ENCODE data around the gene ZNF132. TPM values are rescaled to one million over a fixed set of nuclear protein-coding genes. Genes with fewer than 3 reads are reported as not detected.
"Not testable (repeated sequence)": the region's sequence is repeated elsewhere in the genome, so short reads cannot be mapped to it uniquely, and the experiment has no call there.

The ZNF132 gene
- total RNA-seq, 2 donors from 2014 or later = 2.9 to 3.8 TPM

GRCh38 chr19:58416604-58417003 lies 23.3 kb downstream of the ZNF132 start:
- intact Hi-C loops (cut with DNase I) = no loop called here

GRCh38 chr19:58409010-58409790 lies 30.8 kb downstream of the ZNF132 start:
- peak; percentile 73 for DNase-seq (ENCODE audit: low spot score)
- intact Hi-C loops (cut with DNase I) = no loop called here

More at GRCh38 chr19:58416604-58417003, 23.3 kb downstream of the ZNF132 start:
- DNase-seq (ENCODE audit: low spot score) = no peak

GRCh38 chr19:58408152-58409009 lies 31.6 kb downstream of the ZNF132 start, which contains the start of gene ZNF584:
ZNF584 (plus strand) TSS chr19:58408649; CDS start chr19:58409148, 499 bp downstream.
- DNase-seq (ENCODE audit: low spot score) = peak; percentile 98
- intact Hi-C loops (cut with DNase I) = no loop called here

- peak; percentile 78 for DNase-seq (ENCODE audit: low spot score)
- intact Hi-C loops (cut with DNase I) = no loop called here
Measured at GRCh38 chr19:58407658-58408151, 32.2 kb downstream of the ZNF132 start.

GRCh38 chr19:58406818-58407657 lies 32.9 kb downstream of the ZNF132 start:
- intact Hi-C loops (cut with DNase I) = no loop called here
- DNase-seq (ENCODE audit: low spot score) = peak; percentile 54

GRCh38 chr19:58403920-58404478 lies 36.0 kb downstream of the ZNF132 start:
- intact Hi-C loops (cut with DNase I) = not testable (repeated sequence)
- DNase-seq (ENCODE audit: low spot score) = peak; percentile 11

- intact Hi-C loops (cut with DNase I) = no loop called here
- DNase-seq (ENCODE audit: low spot score) = no peak
Measured at GRCh38 chr19:58401840-58402421, 38.0 kb downstream of the ZNF132 start.

- intact Hi-C loops (cut with DNase I) = no loop called here
- peak; percentile 100 for DNase-seq (ENCODE audit: low spot score)
Measured at GRCh38 chr19:58400916-58401839, 38.8 kb downstream of the ZNF132 start.

- intact Hi-C loops (cut with DNase I) = no loop called here
- DNase-seq (ENCODE audit: low spot score) = no peak
Measured at GRCh38 chr19:58400316-58400915, 39.5 kb downstream of the ZNF132 start.

GRCh38 chr19:58399903-58400302 lies 40.0 kb downstream of the ZNF132 start:
- DNase-seq (ENCODE audit: low spot score) = no peak
- intact Hi-C loops (cut with DNase I) = no loop called here

- intact Hi-C loops (cut with DNase I) = no loop called here
- no peak for DNase-seq (ENCODE audit: low spot score)
Measured at GRCh38 chr19:58398545-58398944, 41.4 kb downstream of the ZNF132 start.

GRCh38 chr19:58398087-58398486 lies 41.9 kb downstream of the ZNF132 start:
- DNase-seq (ENCODE audit: low spot score) = no peak
- intact Hi-C loops (cut with DNase I) = no loop called here

- DNase-seq (ENCODE audit: low spot score) = no peak
- intact Hi-C loops (cut with DNase I) = no loop called here
Measured at GRCh38 chr19:58397533-58398037, 42.4 kb downstream of the ZNF132 start.

- DNase-seq (ENCODE audit: low spot score) = no peak
- intact Hi-C loops (cut with DNase I) = no loop called here
Measured at GRCh38 chr19:58396691-58397532, 43.0 kb downstream of the ZNF132 start.

- no peak for DNase-seq (ENCODE audit: low spot score)
- intact Hi-C loops (cut with DNase I) = no loop called here
Measured at GRCh38 chr19:58395979-58396627, 43.9 kb downstream of the ZNF132 start.

Measured in posterior vena cava (tissue), 2 donors.